Measurements from ENCODE around the gene MYOM1. TPM values are rescaled to one million over a fixed set of nuclear protein-coding genes. Genes with fewer than 3 reads are reported as not detected.

The MYOM1 gene
- total RNA-seq, 4 donors from 2014 or later = 2.3 to 3.1 (median 3.1) TPM

DNA sequence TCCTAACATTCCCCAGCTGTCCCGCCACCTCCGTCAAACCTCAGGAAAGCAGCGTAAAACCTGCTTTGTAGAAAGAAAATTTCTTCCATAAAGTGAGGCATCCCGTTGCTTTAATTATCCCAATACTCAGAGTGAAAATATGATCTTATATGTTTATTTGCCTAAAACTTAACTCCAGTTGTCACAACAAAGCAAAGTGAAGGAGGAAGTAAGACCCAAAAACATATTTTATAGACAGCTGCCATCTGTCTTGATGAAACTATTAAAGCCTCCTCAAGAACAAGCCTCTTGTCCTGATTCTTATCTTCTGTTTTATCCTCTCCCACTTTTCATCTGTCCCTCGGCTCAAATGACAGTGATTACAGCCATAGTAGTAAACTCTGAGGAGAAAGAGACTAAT, 177.9 kb downstream of the MYOM1 start:
- no peaks in the 10 kb centered on the region for H3K9me3 ChIP-seq
- H3K4me1 ChIP-seq = no peaks in the 10 kb centered on the region
- no peak for TF ChIP-seq POLR2A (IDR thresholded peaks at IDR 0.05)
- TF ChIP-seq, protein P1, sequence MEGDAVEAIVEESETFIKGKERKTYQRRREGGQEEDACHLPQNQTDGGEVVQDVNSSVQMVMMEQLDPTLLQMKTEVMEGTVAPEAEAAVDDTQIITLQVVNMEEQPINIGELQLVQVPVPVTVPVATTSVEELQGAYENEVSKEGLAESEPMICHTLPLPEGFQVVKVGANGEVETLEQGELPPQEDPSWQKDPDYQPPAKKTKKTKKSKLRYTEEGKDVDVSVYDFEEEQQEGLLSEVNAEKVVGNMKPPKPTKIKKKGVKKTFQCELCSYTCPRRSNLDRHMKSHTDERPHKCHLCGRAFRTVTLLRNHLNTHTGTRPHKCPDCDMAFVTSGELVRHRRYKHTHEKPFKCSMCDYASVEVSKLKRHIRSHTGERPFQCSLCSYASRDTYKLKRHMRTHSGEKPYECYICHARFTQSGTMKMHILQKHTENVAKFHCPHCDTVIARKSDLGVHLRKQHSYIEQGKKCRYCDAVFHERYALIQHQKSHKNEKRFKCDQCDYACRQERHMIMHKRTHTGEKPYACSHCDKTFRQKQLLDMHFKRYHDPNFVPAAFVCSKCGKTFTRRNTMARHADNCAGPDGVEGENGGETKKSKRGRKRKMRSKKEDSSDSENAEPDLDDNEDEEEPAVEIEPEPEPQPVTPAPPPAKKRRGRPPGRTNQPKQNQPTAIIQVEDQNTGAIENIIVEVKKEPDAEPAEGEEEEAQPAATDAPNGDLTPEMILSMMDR (IDR thresholded peaks at IDR 0.05) = no peak
- WGBS, 2 donors = 83 to 91% methylated on average over 5 of the region's 5 CpGs
- no peak overlapping the region for H3K4me3 ChIP-seq (replicated peaks in 1 of 3)
- H3K27ac ChIP-seq = no peak overlapping the region
- H3K36me3 ChIP-seq = no peaks in the 10 kb centered on the region
- intact Hi-C loops (cut with DNase I) = no loop called here
- no peak for DNase-seq
- no peaks in the 10 kb centered on the region for H3K27me3 ChIP-seq

DNA sequence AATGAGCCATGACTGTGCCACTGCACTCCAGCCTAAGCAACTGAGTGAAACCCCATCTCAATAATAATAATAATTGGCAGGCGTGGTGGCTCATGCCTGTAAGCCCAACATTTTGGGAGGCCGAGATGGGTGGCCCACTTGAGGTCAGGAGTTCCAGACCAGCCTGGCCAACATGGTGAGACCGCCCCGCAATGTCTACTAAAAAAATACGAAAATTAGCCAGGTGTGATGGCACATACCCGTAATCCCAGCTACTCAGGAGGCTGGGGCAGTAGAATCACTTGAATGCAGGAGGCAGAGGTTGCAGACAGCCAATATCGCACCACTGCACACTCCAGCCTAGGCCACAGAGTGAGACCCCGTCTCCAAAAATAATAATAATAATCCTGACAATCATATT, 178.9 kb downstream of the MYOM1 start:
- Histone ChIP-seq H3K27ac (no peak overlapping the region), H3K36me3 (no peaks in the 10 kb centered on the region), H3K27me3 (no peaks in the 10 kb centered on the region), H3K4me1 (no peaks in the 10 kb centered on the region), H3K9me3 (no peaks in the 10 kb centered on the region), H3K4me3 (replicated peaks in 1 of 3) (no peak overlapping the region)
- TF ChIP-seq POLR2A (IDR thresholded peaks at IDR 0.05) = no peak
- TF ChIP-seq, protein P1 (IDR thresholded peaks at IDR 0.05) = no peak
- WGBS, 2 donors = 94 to 96% methylated on average over 8 of the region's 8 CpGs
- DNase-seq = no peak
- intact Hi-C loops (cut with DNase I) = no loop called here

DNA sequence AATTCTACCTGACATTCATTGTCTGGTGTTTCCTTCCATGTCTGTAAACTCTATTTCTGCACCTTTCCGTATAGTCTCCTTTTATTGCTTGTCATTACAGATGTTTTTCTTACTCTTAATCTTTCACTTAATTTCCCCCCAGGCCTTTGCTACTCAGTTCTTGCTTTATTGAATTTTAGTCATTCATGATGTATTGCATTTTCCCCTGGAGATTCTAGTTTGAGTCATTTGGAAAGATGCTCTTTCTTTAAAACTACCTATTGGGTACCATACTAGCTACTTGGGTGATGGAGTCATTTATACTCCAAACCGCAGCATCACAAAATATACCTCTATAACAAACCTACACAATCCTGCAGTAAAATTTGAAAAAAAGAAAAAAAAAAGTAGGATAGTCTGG, 179.6 kb downstream of the MYOM1 start:
- intact Hi-C loops (cut with DNase I) = no loop called here

DNA sequence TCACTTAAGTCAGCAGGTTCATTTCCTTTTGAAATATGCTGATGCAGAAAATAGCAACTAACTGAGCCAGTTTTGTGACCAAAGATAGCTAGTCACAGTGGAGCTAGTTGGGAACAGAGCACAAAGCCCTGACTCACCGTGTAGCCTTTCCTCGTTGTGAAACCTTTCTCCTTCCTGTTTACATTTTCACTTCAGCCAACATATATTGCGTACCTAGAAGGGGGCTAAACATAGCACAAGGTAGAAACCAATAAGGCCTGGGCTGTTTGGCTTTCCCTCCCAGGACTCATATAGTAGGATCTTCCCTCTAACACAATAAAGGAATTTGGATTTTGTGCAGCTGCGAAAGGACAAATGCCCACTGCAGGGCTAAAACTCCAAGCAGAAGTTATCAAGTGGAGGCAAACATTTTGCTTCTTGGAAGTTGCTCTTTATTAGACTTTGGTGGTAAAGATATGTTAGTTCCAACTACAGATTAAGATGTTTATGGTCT, 182.3 kb downstream of the MYOM1 start:
- Histone ChIP-seq H3K27me3 (no peaks in the 10 kb centered on the region), H3K36me3 (no peaks in the 10 kb centered on the region), H3K4me3 (replicated peaks in 1 of 3) (no peak overlapping the region), H3K27ac (no peak overlapping the region), H3K4me1 (no peaks in the 10 kb centered on the region), H3K9me3 (no peaks in the 10 kb centered on the region)
- intact Hi-C loops (cut with DNase I) = no loop called here
- WGBS, 2 donors = 50 to 58% methylated on average over 4 of the region's 4 CpGs
- TF ChIP-seq, protein P1 (IDR thresholded peaks at IDR 0.05) = no peak
- no peak for TF ChIP-seq POLR2A (IDR thresholded peaks at IDR 0.05)
- no peak for DNase-seq

More for the DNA sequence above, 179.6 kb downstream of the MYOM1 start:
- Histone ChIP-seq H3K9me3 (no peaks in the 10 kb centered on the region), H3K27me3 (no peaks in the 10 kb centered on the region), H3K27ac (no peak overlapping the region), H3K36me3 (no peaks in the 10 kb centered on the region), H3K4me3 (replicated peaks in 1 of 3) (no peak overlapping the region), H3K4me1 (no peaks in the 10 kb centered on the region)
- TF ChIP-seq POLR2A (IDR thresholded peaks at IDR 0.05) = no peak
- TF ChIP-seq, protein P1 (IDR thresholded peaks at IDR 0.05) = no peak
- WGBS, 2 donors = 96% methylated on average over 2 of the region's 2 CpGs
- no peak for DNase-seq

DNA sequence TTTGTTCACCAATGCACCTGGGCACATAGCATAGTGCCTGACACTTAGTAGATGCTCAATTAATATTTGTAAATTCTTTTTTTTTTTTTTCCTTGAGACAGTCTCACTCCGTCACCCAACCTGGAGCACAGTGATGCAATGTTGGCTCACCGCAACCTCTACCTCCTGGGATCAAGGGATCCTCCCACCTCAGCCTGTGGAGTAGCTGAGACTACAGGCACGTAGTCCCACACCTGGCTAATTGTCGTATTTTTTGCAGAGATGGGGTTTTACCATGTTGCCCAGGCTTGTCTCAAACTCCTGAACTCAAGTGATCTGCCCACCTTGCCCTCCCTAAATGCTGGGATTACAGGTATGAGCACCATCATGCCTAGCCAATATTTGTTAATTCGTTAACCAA, 183.7 kb downstream of the MYOM1 start:
- no peak overlapping the region for H3K27ac ChIP-seq
- DNase-seq = no peak
- H3K4me3 ChIP-seq (replicated peaks in 1 of 3) = no peak overlapping the region
- no peaks in the 10 kb centered on the region for H3K4me1 ChIP-seq
- no peaks in the 10 kb centered on the region for H3K27me3 ChIP-seq
- TF ChIP-seq POLR2A (IDR thresholded peaks at IDR 0.05) = no peak
- TF ChIP-seq, protein P1 (IDR thresholded peaks at IDR 0.05) = no peak
- 96 to 97% methylated on average over 5 of the region's 5 CpGs for WGBS, 2 donors
- intact Hi-C loops (cut with DNase I) = no loop called here
- no peaks in the 10 kb centered on the region for H3K9me3 ChIP-seq
- no peaks in the 10 kb centered on the region for H3K36me3 ChIP-seq

All from thyroid gland (tissue), 4 donors.